IPS DF 6.9 (cell line): ENCODE data around the gene MAB21L3.

Experiments used
- DNase-seq: peaks from one replicate; pipeline ENCODE4 v3.0.0-alpha.2; 2013; ENCODE audit warnings: low read depth, low spot score
- H3K27ac ChIP-seq: one replicate; pipeline ENCODE4 v1.5.1; 2013; ENCODE audit warnings: low read length, control low read depth
- H3K27me3 ChIP-seq: 2 replicates; pipeline ENCODE4 v1.6.1; 2013; ENCODE audit warnings: mild to moderate bottlenecking, low read length; ENCODE audit not compliant: control insufficient read depth, insufficient read depth
- H3K36me3 ChIP-seq: 2 replicates; pipeline ENCODE4 v1.6.1; 2013; ENCODE audit warnings: low read length; ENCODE audit not compliant: control insufficient read depth, insufficient read depth
- H3K4me1 ChIP-seq: 2 replicates; pipeline ENCODE4 v1.6.1; 2013; ENCODE audit warnings: low read length; ENCODE audit not compliant: control insufficient read depth, insufficient read depth
- H3K4me3 ChIP-seq: 2 replicates; pipeline ENCODE4 v1.5.1; 2013; ENCODE audit warnings: mild to moderate bottlenecking, low read length
- H3K9me3 ChIP-seq: 2 replicates; pipeline ENCODE4 v1.6.1; 2013; ENCODE audit warnings: low read length, inconsistent platforms; ENCODE audit not compliant: control insufficient read depth, insufficient read depth
- WGBS: extraction: QIAGEN DNeasy Blood & Tissue Kit; methylation state at CpG from one replicate; pipeline ENCODE4 v1.1.7; 2013; ENCODE audit warnings: mixed read lengths, missing lambda C conversion rate; ENCODE audit not compliant: insufficient read length, insufficient coverage; 5-methylcytosine and 5-hydroxymethylcytosine counted together

The MAB21L3 gene

DNA sequence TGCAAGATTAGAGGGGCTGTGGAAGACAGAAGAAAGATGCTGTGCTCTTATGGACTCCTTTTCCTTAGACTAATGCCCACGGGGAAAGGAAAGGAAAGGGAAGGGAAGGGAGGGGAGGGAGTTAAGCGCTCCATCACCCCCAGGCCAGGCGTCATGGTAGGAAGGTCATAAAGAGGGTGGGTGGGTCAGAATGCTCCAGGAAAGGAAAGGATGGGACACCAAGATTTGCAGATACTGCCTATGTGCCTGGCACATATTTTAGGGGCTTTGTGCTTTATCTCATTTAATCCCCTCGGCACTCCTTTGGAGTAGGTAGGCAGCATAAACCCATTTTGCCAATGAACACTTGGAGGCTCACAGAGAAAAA, 41.4 kb downstream of the MAB21L3 start:
- no peak for DNase-seq
- Histone ChIP-seq H3K27ac (no peak overlapping the region), H3K4me1 (no peaks in the 10 kb centered on the region), H3K27me3 (no peaks in the 10 kb centered on the region), H3K9me3 (no peaks in the 10 kb centered on the region), H3K4me3 (peak overlapping the region; percentile 31; the same call in 1 of the 2 replicates), H3K36me3 (no peaks in the 10 kb centered on the region)
- no CpG with 5 or more reads among the region's 4 CpGs for WGBS

- no peaks in the 10 kb centered on the region for H3K27me3 ChIP-seq
- no peaks in the 10 kb centered on the region for H3K36me3 ChIP-seq
- no peaks in the 10 kb centered on the region for H3K4me1 ChIP-seq
- H3K4me3 ChIP-seq = no peak overlapping the region
- no peaks in the 10 kb centered on the region for H3K9me3 ChIP-seq
- no peak for DNase-seq
- no peak overlapping the region for H3K27ac ChIP-seq
- no CpG with 5 or more reads among the region's 4 CpGs for WGBS
Measured at GRCh38 chr1:116152950-116153691, 41.9 kb downstream of the MAB21L3 start.

- no peak overlapping the region for H3K27ac ChIP-seq
- H3K4me1 ChIP-seq = no peaks in the 10 kb centered on the region
- no peak for DNase-seq
- H3K9me3 ChIP-seq = no peaks in the 10 kb centered on the region
- no peaks in the 10 kb centered on the region for H3K36me3 ChIP-seq
- no peak overlapping the region for H3K4me3 ChIP-seq
- H3K27me3 ChIP-seq = no peaks in the 10 kb centered on the region
Measured at GRCh38 chr1:116153692-116154031, 42.5 kb downstream of the MAB21L3 start.

DNA sequence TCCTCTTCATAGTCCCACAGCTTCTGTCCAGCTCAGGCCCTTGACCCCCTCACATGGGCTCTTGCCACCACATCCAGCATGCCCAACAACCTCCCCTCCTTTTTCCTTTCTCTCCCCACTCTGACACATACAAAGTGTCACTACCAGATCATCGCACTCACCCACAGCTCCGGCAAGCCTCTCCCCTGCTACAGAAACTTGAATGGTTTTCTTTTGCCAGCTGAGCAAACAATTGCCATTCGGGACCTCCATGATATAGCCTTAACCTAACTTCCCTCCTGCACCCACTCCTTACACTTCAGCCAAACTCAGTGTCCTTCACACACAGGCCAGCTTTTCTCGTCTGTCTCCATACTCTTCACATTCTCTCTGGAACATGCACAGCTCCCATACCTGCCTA, 43.3 kb downstream of the MAB21L3 start:
- H3K9me3 ChIP-seq = no peaks in the 10 kb centered on the region
- no peaks in the 10 kb centered on the region for H3K36me3 ChIP-seq
- no peaks in the 10 kb centered on the region for H3K27me3 ChIP-seq
- WGBS = no CpG with 5 or more reads among the region's 4 CpGs
- no peak for DNase-seq
- H3K4me1 ChIP-seq = no peaks in the 10 kb centered on the region
- no peak overlapping the region for H3K4me3 ChIP-seq
- no peak overlapping the region for H3K27ac ChIP-seq

DNA sequence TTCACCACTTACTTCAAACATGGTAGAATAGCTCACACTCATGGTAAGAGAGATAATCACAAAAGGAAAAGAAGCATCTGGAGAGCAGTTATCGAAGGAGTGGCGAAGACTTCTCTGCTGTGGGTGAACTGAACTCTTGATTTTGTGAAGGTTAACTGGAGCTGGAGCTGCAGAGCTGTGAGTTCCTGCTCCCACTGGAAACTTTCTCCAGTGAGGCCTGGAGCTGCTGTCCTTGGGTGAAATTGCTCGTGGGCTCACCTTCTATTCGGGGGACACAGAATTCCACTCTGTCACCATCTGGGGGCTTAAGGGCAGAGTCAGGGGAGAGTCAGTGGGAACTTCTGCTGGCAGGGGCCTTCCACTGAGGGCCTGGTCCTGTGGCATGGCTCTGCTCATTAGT, 45.9 kb downstream of the MAB21L3 start:
- Histone ChIP-seq H3K27me3 (no peaks in the 10 kb centered on the region), H3K4me3 (no peak overlapping the region)
- WGBS = no CpG with 5 or more reads among the region's 4 CpGs

GRCh38 chr1:116159177-116159576, 48.0 kb downstream of the MAB21L3 start:
- H3K9me3 ChIP-seq = no peaks in the 10 kb centered on the region
- no peak overlapping the region for H3K4me3 ChIP-seq
- no peaks in the 10 kb centered on the region for H3K4me1 ChIP-seq
- no peaks in the 10 kb centered on the region for H3K27me3 ChIP-seq
- no peak overlapping the region for H3K27ac ChIP-seq
- no peaks in the 10 kb centered on the region for H3K36me3 ChIP-seq
- DNase-seq = no peak
- no CpG with 5 or more reads among the region's 1 CpG for WGBS

More for the DNA sequence above, 45.9 kb downstream of the MAB21L3 start:
- DNase-seq = no peak
- Histone ChIP-seq H3K36me3 (no peaks in the 10 kb centered on the region), H3K4me1 (no peaks in the 10 kb centered on the region), H3K27ac (no peak overlapping the region), H3K9me3 (no peaks in the 10 kb centered on the region)

DNA sequence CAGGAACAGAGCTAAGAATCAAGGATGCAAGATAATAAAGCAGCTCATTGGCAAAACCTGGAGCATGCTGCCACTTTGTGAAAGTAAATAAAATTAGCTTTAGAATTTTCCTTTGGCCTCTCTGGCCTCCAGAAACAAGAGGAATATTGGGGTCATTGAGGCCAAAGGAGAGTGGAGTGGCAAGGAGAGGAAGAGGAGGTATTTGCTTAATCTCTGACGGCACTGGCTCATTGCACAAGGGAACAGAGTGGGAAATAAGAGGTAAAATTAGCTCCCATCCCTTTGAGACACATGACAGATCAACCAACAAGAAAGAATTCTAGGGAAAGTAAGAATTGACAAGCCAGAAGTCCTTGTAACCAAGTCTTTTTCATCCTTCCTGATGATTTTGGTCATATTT, 48.4 kb downstream of the MAB21L3 start:
- DNase-seq = no peak
- no peaks in the 10 kb centered on the region for H3K4me1 ChIP-seq
- no peaks in the 10 kb centered on the region for H3K36me3 ChIP-seq
- no peak overlapping the region for H3K27ac ChIP-seq
- no peaks in the 10 kb centered on the region for H3K9me3 ChIP-seq
- no CpG with 5 or more reads among the region's 1 CpG for WGBS
- H3K27me3 ChIP-seq = no peaks in the 10 kb centered on the region
- H3K4me3 ChIP-seq = no peak overlapping the region

- Histone ChIP-seq H3K27me3 (no peaks in the 10 kb centered on the region), H3K4me1 (no peaks in the 10 kb centered on the region), H3K4me3 (no peak overlapping the region), H3K9me3 (no peaks in the 10 kb centered on the region), H3K27ac (no peak overlapping the region), H3K36me3 (no peaks in the 10 kb centered on the region)
- no peak for DNase-seq
- no CpG with 5 or more reads among the region's 2 CpGs for WGBS
Measured at GRCh38 chr1:116161390-116161789, 50.2 kb downstream of the MAB21L3 start.

DNA sequence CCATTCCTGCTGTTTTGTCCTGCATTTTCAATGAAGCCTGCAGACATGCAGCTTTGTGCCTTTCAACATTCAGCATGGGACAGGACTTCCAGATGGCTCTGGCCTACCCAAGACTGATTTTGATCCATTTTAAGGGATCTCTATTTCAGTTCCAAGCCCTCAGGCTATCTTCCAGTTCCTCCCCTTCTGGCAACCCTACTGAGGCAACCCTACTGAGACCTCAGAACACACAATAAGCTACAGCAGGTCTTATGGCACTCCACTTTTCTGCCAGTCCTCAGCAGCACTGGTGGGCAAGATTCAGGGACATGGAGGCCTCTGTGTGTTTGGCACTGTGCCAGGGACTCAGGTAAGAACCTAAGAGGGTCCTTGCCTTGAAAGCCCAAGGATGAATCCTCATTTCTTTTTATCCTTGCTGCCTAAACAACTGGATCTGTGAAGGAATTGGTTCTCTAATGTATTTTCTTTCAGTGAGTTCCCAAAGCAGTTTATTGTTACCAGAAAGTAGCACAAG, 50.7 kb downstream of the MAB21L3 start:
- H3K4me3 ChIP-seq = no peak overlapping the region
- no peaks in the 10 kb centered on the region; the same call in 1 of the 2 replicates for H3K4me1 ChIP-seq
- H3K36me3 ChIP-seq = no peaks in the 10 kb centered on the region
- no peaks in the 10 kb centered on the region for H3K9me3 ChIP-seq
- DNase-seq = no peak
- no peak overlapping the region for H3K27ac ChIP-seq
- 0 out of 2 replicates have a peak, but pooled peaks cover under 1% of the 10 kb centered on the region for H3K27me3 ChIP-seq

DNA sequence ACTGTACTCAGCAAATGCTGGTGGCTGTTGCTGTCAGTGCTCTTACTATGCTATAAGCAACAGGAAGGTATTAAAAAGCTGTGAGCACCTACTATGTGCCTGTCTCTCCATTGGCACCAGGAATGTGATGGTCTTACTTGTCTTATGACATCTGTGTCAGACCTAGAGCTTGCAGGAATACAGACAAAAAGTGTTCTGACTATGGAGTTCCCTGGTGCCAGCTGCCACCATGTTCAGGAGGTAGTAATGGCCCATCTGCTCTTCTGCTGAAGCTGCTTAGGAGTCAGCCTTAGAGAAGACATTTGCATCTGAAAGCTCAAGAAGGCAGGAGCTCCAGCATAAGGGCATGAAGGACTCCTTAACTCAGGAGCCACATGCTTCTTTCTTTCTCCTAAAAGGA, 52.3 kb downstream of the MAB21L3 start:
- peaks cover 2% of the 10 kb centered on the region; the same call in 1 of the 2 replicates for H3K4me1 ChIP-seq
- no peak for DNase-seq
- no peaks in the 10 kb centered on the region for H3K36me3 ChIP-seq
- no peaks in the 10 kb centered on the region for H3K9me3 ChIP-seq
- H3K27ac ChIP-seq = no peak overlapping the region
- no peak overlapping the region for H3K4me3 ChIP-seq
- 0 out of 2 replicates have a peak, but pooled peaks cover 1% of the 10 kb centered on the region for H3K27me3 ChIP-seq

DNA sequence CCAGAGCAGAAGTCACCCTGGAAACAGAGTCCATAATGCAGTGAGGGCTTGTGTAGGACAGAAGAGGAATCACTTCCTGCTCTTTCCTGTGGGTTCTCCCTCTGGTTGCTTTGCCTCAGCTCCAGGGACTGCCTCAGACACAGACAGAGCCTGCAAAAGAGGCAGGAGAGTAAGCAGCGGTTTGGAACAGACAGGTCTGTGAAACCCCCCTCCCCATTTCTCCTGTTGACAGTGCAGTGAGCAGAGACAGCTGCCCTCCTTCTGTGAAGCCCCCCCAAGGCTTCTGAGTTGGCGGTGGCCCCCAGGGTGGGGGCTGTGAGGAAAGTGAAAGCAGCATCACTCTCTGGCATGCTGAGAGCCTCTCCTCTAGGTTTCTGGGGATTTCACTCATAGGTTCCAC, 53.0 kb downstream of the MAB21L3 start:
- H3K9me3 ChIP-seq = no peaks in the 10 kb centered on the region
- H3K4me1 ChIP-seq = peaks cover 2% of the 10 kb centered on the region; the same call in 1 of the 2 replicates
- WGBS = no CpG with 5 or more reads among the region's 2 CpGs
- H3K27ac ChIP-seq = no peak overlapping the region
- DNase-seq = no peak
- H3K36me3 ChIP-seq = no peaks in the 10 kb centered on the region
- H3K4me3 ChIP-seq = no peak overlapping the region
- 0 out of 2 replicates have a peak, but pooled peaks cover 1% of the 10 kb centered on the region for H3K27me3 ChIP-seq
